RWPE1 (cell line): ENCODE results near the gene ZFYVE28.

ENCODE experiments used
- CTCF ChIA-PET: fragments of 350-600 bp; sonication (Branson Sonifier 250); formaldehyde crosslinking; extraction: SDS; loops from one replicate; lab custom pipeline; 2021; lab: Yijun Ruan, JAX
- POLR2A ChIA-PET: fragments of 400-600 bp; formaldehyde crosslinking; extraction: SDS; loops from one replicate; lab custom pipeline; 2020; ENCODE audit warnings: antibody characterized with exemption; ENCODE audit not compliant: low non-redundant PET; lab: Yijun Ruan, JAX
- DNase-seq: peaks from one replicate; pipeline ENCODE4 v3.0.0; 2012; ENCODE audit warnings: low spot score
- H3K27ac ChIP-seq: fragments of 450-650 bp; 2 replicates; pipeline ENCODE4 v1.5.1; 2017
- TF ChIP-seq, protein P1 (sequence below): fragments of 450-650 bp; conservative IDR thresholded peaks from 2 replicates; pipeline ENCODE4 v1.5.1; 2017; ENCODE audit warnings: low read depth, mild to moderate bottlenecking

The ZFYVE28 gene

DNA sequence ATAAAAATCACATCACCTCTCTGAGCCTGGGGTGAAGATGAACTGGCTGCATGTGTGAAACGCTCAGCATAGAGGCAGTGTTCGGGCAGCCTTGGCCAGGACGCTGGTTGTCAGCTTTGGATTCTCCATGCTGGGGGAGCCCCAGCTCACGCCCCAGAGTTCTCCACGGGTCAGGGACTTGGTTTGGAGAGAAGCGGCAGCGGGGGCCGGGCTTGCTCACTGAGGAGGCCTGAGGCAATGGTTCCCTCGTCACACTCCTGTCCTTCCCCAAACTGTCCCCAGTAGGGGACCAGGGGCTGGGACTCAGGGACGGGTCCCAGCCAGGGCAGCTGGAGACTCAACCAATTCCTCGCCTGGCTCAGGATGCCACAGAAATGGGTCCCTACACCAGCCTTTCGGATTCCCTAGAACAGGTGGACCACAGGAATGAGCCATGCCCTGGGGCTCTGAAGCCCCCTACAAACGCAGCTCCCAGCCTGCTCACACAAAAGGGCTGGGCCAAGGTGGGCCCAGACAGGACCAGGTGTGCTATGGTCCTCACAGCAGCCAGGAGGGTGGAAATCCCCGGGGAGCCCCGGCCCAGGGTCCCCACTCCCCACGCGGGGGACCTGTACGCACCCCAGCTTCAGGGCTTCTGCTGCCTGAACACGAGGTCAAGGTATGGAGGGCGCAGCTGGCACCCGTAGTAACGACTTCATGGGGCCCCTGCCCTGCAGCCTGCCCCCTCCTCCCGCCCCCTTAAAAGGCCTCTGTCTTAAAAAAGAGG lies 157.9 kb downstream of the ZFYVE28 start:
- POLR2A ChIA-PET, result no interaction called here
- peak overlapping the region; percentile 91 for H3K27ac ChIP-seq
- CTCF ChIA-PET, result no interaction called here

DNA sequence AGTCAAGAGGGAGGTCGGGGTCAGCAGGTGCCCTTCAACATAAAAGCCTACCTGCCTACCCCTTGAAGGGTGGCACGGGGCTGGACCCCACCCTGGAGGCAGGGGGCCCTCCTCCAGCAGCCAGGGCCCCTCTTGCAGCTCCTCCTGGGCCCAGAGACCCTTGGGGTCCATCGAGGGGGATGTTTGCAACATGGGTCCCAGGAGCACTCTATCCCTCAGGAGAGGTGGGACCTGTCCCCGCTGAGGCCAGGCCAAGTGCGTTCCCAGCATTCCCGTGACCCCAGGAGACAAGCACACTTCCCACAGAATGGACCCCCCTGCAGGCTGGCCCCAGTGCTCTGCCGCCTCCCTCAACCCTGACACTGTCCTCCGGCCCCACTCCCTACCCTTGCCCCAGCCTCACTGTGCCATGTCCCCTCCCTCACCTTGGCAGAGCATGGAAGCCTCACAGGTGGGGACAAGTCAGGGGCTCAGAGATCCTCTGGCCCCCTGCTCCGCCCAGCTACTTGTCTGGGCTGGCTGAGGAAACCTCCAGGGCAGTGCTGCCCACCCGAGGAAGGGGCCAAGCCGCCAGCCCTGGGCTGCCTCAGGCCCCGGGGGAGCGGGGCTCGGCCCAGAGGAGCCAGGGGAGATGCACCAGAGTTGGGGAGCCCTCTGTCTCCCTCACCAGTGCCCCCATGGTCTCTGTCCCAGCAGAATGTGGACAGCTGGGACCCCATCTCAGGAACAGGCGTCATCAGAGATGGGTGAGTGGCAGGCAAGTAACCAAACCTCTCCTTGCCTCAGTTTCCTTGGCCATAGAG lies 158.7 kb downstream of the ZFYVE28 start:
- H3K27ac ChIP-seq, result peak overlapping the region; percentile 91
- ChIA-PET POLR2A (no interaction called here), CTCF (no interaction called here)
- TF ChIP-seq, protein P1, sequence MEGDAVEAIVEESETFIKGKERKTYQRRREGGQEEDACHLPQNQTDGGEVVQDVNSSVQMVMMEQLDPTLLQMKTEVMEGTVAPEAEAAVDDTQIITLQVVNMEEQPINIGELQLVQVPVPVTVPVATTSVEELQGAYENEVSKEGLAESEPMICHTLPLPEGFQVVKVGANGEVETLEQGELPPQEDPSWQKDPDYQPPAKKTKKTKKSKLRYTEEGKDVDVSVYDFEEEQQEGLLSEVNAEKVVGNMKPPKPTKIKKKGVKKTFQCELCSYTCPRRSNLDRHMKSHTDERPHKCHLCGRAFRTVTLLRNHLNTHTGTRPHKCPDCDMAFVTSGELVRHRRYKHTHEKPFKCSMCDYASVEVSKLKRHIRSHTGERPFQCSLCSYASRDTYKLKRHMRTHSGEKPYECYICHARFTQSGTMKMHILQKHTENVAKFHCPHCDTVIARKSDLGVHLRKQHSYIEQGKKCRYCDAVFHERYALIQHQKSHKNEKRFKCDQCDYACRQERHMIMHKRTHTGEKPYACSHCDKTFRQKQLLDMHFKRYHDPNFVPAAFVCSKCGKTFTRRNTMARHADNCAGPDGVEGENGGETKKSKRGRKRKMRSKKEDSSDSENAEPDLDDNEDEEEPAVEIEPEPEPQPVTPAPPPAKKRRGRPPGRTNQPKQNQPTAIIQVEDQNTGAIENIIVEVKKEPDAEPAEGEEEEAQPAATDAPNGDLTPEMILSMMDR, result no peak
- no peak for DNase-seq

More for the DNA sequence above, 157.9 kb downstream of the ZFYVE28 start:
- DNase-seq, result no peak
- TF ChIP-seq, protein P1, result no peak

DNA sequence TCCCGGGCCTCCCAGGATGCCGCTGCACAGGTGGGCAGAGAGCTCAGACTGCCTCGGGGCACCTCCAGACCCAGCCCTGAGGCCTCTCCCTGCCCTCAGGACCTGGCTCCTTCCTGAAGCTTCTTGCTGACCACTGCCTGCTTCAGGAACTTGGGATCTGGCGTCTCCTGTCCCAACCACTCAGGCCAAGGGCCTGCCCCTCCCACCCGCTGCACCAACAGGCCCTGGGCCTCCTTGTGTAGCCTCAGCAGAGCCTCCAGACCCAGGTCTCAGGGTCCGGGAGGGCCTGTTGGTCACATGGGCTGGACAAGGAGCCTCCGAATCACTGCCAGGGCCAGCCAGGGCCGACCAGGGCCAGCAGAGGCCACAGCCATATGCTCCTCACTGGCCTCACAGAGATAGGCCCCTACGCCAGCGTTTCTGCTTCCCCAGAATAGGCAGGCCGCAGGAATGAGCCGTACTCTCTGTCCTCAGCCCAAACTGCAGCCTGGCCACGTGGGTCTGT lies 159.4 kb downstream of the ZFYVE28 start:
- DNase-seq, result no peak
- CTCF ChIA-PET, result no interaction called here
- H3K27ac ChIP-seq, result peak overlapping the region; percentile 91
- POLR2A ChIA-PET, result no interaction called here
- TF ChIP-seq, protein P1, result no peak

DNA sequence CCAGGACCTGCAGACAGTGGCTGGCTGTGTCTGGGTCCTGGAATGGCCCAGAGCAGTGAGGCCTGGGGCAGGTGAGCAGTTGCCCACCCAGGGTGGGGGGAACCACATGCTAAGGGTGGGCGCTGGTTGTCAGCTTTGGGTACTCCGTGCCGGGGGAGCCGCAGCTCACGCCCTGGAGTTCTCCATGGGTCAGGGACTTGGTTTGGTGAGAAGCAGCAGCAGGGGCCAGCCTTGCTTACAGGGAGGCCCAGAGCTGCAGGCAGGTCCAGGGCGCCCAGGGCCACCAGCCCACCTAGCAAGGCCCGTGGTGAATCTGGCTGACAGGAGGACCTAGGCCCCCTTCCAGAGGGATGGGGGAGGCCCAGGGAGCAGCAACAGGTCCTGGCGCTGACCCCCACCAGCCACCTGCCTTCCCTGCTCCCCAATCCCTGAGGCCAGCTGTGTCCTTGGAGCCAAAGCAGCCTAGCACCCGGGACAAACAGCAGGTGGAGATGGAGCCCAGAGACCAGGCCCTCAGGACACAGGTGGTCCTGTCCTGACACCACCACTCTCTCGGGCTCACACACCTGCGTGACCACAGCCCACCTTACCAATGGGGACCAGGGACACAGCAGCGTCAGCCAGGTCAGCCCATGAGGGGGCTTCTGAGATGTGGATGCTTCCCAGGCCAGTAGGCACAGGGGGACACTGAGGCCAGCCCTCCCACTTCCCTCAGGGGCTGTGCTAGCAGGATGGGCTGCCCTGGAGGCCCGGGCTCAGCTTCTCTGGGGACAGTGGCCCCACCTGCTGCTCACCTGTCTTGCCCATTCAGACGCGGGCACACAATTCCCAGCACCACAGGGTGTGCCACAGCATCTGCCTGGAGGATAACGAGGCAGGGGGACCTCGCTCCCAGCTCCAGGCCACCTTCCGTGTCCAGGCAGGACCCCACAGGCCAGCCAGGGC lies 160.1 kb downstream of the ZFYVE28 start:
- TF ChIP-seq, protein P1, result no peak
- CTCF ChIA-PET, result no interaction called here
- DNase-seq, result no peak
- POLR2A ChIA-PET, result interaction anchor here (0.6 kb wide), 2 partner anchors 135 to 701 kb away, joined by 4 to 6 read pairs; no protein-coding TSS in a partner anchor
- H3K27ac ChIP-seq, result peak overlapping the region; percentile 91

DNA sequence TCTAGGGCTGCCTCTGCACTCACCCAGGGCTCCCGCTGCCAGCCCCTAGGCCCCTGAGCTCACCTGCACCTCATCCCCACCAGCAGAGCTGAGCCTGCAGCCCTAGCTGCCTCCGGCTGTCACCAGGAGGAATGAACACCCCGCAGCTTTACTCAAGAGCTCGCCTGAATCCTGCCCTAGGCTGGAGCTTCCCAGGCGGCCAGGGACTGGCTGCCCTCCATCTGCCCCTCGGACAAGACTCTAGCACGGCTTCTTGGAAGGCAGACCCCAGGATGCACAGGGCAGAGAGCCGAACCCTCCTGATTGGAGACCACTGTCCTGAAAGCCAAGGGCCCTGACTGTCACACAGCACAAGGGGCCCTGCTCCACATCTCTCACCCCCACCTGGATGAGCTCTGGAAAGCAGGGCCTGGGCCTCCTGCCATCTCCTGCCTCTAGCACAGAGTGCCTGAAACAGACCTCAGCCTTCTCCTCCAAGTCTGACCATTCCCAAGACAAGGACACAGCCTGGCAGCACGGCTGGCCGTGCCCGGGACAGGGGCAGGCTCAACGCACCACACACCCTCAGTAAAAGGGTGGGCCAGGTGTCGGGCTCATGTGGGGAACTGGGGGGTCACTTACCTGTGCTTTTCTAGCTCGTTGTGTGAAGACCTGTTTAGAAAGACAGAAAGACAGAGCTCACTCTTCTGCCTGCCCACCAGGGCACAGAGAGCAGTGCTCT lies 160.9 kb downstream of the ZFYVE28 start:
- TF ChIP-seq, protein P1, result no peak
- POLR2A ChIA-PET, result interaction anchor here (0.6 kb wide), 2 partner anchors 134 to 702 kb away, joined by 4 to 6 read pairs; no protein-coding TSS in a partner anchor
- no peak for DNase-seq
- H3K27ac ChIP-seq, result peak overlapping the region; percentile 91
- CTCF ChIA-PET, result no interaction called here
